Right lobe of liver (tissue), 6 donors: ENCODE measurements around the gene AMIGO3. TPM values are rescaled to one million over a fixed set of nuclear protein-coding genes. Genes with fewer than 3 reads are reported as not detected.
A peak's percentile ranks its signal among the peaks of the same experiment; 100 is the strongest.

ENCODE experiments used
- ATAC-seq, 4 donors: fragments of 200-7000 bp; cut with Tn5 transposase; one replicate each; pipeline ENCODE4 v1.9.1; 2020; ENCODE audit warnings: mild to moderate bottlenecking in 4 of 4, moderate library complexity in 4 of 4
- DNase-seq, 3 donors: peaks; one replicate each; pipeline ENCODE4 v3.0.0-alpha.2; 2020
- H3K27ac ChIP-seq, 3 donors: fragments of 200-600 bp; one replicate each; pipeline ENCODE4 v1.8.0; 2022
- H3K27me3 ChIP-seq, 2 donors: fragments of 200-600 bp; one replicate each; pipeline ENCODE4 v1.8.0; 2022
- H3K36me3 ChIP-seq, 4 donors: fragments of 200-600 bp; sonication (generic) in 1 of 4; one replicate each; pipeline versions ENCODE4 v1.5.1 to v1.8.0; 2017 to 2022; ENCODE audit warnings: control low read depth in 1 of 4
- H3K4me1 ChIP-seq, 4 donors: fragments of 200-600 bp; sonication (generic) in 1 of 4; one replicate each; pipeline versions ENCODE4 v1.5.1 to v1.8.0; 2017 to 2022; ENCODE audit warnings: control low read depth in 1 of 4
- H3K4me3 ChIP-seq, 3 donors: fragments of 200-600 bp; one replicate each; pipeline ENCODE4 v1.8.0; 2022
- H3K9me3 ChIP-seq, 4 donors: fragments of 200-600 bp; sonication (generic) in 1 of 4; one replicate each; pipeline versions ENCODE4 v1.5.1 to v1.8.0; 2017 to 2022; ENCODE audit warnings: control low read depth in 1 of 4
- POLR2A ChIP-seq: fragments of 450-650 bp; IDR thresholded peaks from one replicate; pipeline ENCODE4 v1.6.1; 2017; ENCODE audit warnings: antibody characterized with exemption, mild to moderate bottlenecking
- WGBS: methylation state at CpG from one replicate; pipeline ENCODE4 v1.1.6; 2018; ENCODE audit warnings: low coverage, low lambda C conversion rate; ENCODE audit not compliant: insufficient coverage; ENCODE audit errors: missing lambda C conversion rate; 5-methylcytosine and 5-hydroxymethylcytosine counted together
- intact Hi-C, 2 donors: fragments of 100-400 bp; cut with DNase I; formaldehyde crosslinking; loops; one replicate each; pipeline versions ENCODE4 v1.11.2 to v1.14.1; 2022
- total RNA-seq, 6 experiments: library from RNA; depleted of rRNA in 2 of 6; stranded (reverse); fragments of >200 nt in 2 of 6; fragmentation: NEBNext Ultra II Directional in 3 of 6; extraction: Animal tissue kit (Norgen Biotek cat#: 25700) in 3 of 6; gene quantifications; one replicate each; pipeline versions ENCODE4 v1.1.0 to v1.2.4, GENCODE V29; 2016 to 2023
- TF ChIP-seq, protein P1 (sequence below), 4 donors: fragments of 200-600 bp in 3 of 4; fragments of 450-650 bp in 1 of 4; IDR thresholded peaks; one replicate each; pipeline versions ENCODE4 v1.5.1 to v1.8.0; 2016 to 2022; ENCODE audit warnings: antibody characterized with exemption in 4 of 4, mild to moderate bottlenecking in 2 of 4
- donor health status: DM: no; HTN: yes; CAD: no.
- donor health status: DM: no; HTN: no; CAD: no.
- donor health status: DM: no; HTN: no; CAD: no.
- donor health status: DM: no; HTN: yes; CAD: no.
- donor health status: DM: no; HTN: yes; CAD: no.

AMIGO3 gene
- total RNA-seq, 6 experiments from 2014 or later = 0.07 to 2.4 (median 0.64) TPM; not detected in 2

DNA sequence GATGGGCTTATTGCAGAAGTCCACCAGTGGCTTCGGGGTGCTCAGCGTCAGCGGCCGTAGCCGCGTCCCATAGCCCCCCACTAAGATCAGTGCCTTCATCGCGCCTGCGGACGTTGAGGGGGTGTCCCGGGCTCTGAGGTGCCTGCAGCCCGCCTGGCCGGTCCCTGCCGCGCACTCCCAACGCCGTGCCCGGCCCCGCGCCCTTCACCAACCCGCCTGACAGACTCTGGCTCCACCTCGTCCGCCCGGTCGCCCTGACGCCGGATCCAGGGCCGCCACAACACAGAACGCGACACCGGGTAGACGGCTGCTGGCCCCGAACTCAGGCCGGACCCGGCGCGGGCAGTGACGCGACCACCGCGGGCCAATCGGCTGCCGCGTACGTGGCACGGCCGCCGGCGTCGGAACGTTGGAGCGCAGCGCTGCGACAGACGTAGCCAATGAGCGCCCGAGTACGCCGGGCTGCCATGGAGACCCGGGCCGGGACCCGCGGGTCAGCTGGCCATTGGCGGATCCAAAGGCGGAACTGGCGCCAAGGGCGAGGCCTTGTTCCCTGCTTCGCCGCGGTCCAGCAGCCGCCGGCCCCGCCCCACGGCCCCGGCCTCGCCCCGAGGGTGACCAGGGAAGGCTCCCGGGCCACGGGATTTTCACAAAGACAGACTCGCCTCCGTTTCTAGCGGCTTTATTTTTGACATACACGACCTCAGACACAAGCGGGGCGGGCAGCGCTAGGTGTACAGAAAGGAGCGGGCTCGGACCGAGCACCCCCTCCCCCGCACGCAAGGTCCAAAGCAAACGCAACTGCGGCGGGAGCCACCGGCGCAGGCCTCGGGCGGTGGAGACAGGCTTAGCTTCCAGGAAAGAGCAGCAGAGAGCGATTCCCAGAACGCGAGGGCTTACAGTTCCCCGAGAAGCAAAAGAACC lies 4.4 kb upstream of the AMIGO3 start, which contains the start of gene GMPPB:
GMPPB (minus strand) TSS at position 324 of the 924 bp plus-strand sequence; CDS start at position 99, 225 bp downstream.
- Histone ChIP-seq H3K27ac (peak within 1 kb of the TSS; percentile 72 to 91 (median 90)), H3K4me1 (peaks cover 0 to 40% (median 5%) of the 10 kb centered on the region in 4 donors), H3K9me3 (no peaks in the 10 kb centered on the region), H3K27me3 (no peaks in the 10 kb centered on the region), H3K4me3 (peak within 1 kb of the TSS; percentile 80 to 99 (median 92)), H3K36me3 (peaks cover 0 to 21% (median 10%) of the 10 kb centered on the region in 4 donors)
- 0% methylated on average over 17 of the region's 102 CpGs for WGBS
- TF ChIP-seq, protein P1, sequence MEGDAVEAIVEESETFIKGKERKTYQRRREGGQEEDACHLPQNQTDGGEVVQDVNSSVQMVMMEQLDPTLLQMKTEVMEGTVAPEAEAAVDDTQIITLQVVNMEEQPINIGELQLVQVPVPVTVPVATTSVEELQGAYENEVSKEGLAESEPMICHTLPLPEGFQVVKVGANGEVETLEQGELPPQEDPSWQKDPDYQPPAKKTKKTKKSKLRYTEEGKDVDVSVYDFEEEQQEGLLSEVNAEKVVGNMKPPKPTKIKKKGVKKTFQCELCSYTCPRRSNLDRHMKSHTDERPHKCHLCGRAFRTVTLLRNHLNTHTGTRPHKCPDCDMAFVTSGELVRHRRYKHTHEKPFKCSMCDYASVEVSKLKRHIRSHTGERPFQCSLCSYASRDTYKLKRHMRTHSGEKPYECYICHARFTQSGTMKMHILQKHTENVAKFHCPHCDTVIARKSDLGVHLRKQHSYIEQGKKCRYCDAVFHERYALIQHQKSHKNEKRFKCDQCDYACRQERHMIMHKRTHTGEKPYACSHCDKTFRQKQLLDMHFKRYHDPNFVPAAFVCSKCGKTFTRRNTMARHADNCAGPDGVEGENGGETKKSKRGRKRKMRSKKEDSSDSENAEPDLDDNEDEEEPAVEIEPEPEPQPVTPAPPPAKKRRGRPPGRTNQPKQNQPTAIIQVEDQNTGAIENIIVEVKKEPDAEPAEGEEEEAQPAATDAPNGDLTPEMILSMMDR (IDR thresholded peaks at IDR 0.05) = no peak
- peak; percentile 46 for TF ChIP-seq POLR2A
- DNase-seq (peak; percentile 98 to 99 (median 99)), ATAC-seq (peak; percentile 70 to 86 (median 84))
- intact Hi-C loops = no loop called here

DNA sequence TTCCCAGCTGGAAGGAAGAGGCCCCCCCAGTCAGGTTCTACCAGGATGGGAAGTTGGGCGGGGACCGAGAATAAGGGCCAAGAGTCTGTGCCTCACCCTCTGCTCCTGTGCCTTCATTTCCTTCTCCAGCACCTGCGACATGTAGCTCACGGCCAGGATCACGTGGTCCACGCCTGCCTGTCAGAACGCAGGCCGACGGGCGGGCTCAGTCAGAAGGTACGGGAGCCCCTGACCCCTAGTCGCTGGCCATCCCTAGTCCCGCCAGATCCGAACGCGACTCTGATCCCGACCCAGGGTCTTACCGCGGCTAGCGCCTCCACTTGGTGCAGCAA lies 3.8 kb upstream of the AMIGO3 start:
- H3K9me3 ChIP-seq = no peaks in the 10 kb centered on the region
- H3K36me3 ChIP-seq = peaks cover 0 to 21% (median 10%) of the 10 kb centered on the region in 4 donors
- H3K4me1 ChIP-seq = peaks cover 0 to 42% (median 5%) of the 10 kb centered on the region in 4 donors
- intact Hi-C loops = no loop called here
- peak; percentile 12 to 31 (median 18) for ATAC-seq
- TF ChIP-seq, protein P1 (IDR thresholded peaks at IDR 0.05) = no peak
- no peak for TF ChIP-seq POLR2A
- WGBS = 0% methylated on average over 9 of the region's 20 CpGs
- H3K27ac ChIP-seq = peak overlapping the region; percentile 68 to 91 (median 90)
- no peaks in the 10 kb centered on the region for H3K27me3 ChIP-seq
- DNase-seq = peak in 2 of 3 donors; percentile 74 to 80
- H3K4me3 ChIP-seq = peak overlapping the region; percentile 80 to 99 (median 92)

DNA sequence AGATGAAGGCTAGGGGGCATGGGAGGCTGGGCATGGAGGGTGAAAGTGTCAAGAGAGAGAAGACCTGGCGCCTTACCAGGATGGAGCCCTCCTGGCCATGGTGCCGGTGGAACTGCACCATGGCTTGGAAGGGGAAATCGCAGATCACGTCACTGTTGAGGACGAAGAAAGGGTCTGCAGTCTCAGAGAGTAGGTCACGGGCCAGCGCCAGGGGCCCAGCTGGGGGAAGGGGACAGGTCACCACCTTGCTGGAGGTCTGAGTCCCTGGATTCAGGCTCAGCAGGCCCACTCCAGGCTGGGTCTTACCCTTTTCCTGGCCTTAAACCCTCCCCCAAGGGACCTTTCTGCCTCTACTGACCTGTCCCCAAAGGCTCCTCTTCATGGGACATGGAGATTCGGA lies 3.4 kb upstream of the AMIGO3 start:
- H3K4me1 ChIP-seq = peaks cover 0 to 38% (median 5%) of the 10 kb centered on the region in 4 donors
- no peaks in the 10 kb centered on the region for H3K9me3 ChIP-seq
- ATAC-seq = no peak
- H3K4me3 ChIP-seq = peak overlapping the region; percentile 80 to 99 (median 92)
- H3K27ac ChIP-seq = peak overlapping the region; percentile 68 to 91 (median 90)
- intact Hi-C loops = no loop called here
- TF ChIP-seq, protein P1 (IDR thresholded peaks at IDR 0.05) = no peak
- no peak for TF ChIP-seq POLR2A
- H3K36me3 ChIP-seq = peaks cover 0 to 21% (median 10%) of the 10 kb centered on the region in 4 donors
- DNase-seq = peak in 1 of 3 donors; percentile 54
- H3K27me3 ChIP-seq = no peaks in the 10 kb centered on the region
- WGBS = 44% methylated on average over 4 of the region's 8 CpGs

DNA sequence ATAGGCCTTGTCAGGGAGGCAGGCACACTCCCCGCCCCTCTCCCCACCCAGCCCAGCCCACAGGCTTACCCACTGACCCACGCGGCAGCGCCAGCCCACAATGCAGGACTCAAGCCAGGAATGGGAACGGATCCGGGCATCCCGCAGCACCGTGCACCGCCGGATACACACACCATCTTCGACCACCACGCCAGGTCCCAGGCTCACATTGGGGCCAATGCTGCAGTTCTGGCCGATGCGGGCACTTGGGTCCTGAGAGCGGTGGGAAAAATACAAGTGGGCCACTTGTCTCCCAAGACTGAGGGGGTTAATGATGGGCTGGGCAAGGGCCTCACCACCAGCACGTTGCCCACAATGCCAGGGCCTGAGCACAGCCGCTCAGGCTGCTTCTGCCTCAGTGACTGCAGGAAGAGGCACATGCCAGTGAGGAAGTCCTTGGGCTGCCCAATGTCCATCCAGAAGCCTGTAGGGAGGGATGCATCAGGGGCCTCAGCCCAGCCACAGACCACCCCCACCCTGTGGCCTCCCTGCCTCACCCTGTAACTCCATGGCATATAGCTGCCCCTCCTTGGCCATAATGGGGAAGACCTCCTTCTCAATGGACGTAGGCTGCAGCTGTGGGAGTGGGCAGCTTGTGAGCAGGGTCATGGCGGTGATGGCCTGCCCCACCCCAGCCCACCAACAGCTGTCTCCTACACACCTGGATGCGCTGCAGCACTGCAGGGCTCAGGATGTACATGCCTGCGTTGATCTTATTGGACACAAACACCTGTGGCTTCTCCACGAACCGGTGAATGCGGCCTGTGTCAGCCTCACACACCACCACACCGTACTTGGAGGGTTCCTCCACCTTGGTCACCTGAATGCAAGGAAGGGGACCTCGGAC lies 2.7 kb upstream of the AMIGO3 start:
- peaks cover 0 to 31% (median 5%) of the 10 kb centered on the region in 4 donors for H3K4me1 ChIP-seq
- H3K27me3 ChIP-seq = no peaks in the 10 kb centered on the region
- DNase-seq = peak in 1 of 3 donors; percentile 56
- H3K9me3 ChIP-seq = no peaks in the 10 kb centered on the region
- WGBS = 70% methylated on average over 2 of the region's 26 CpGs
- intact Hi-C loops = no loop called here
- peaks cover 0 to 20% (median 10%) of the 10 kb centered on the region in 4 donors for H3K36me3 ChIP-seq
- TF ChIP-seq, protein P1 (IDR thresholded peaks at IDR 0.05) = no peak
- no peak for TF ChIP-seq POLR2A
- H3K4me3 ChIP-seq = peak overlapping the region in 2 of 3 donors; percentile 80 to 92
- no peak overlapping the region for H3K27ac ChIP-seq
- no peak for ATAC-seq
